ENCODE measurements around the gene CXCL13. TPM values are rescaled to one million over a fixed set of nuclear protein-coding genes. Genes with fewer than 3 reads are reported as not detected.

Gene CXCL13
- total and polyA plus RNA-seq, 2 of the 13 experiments (the other 11 are each of a cell fraction or from before 2014, with no cell fraction given): not detected

DNA sequence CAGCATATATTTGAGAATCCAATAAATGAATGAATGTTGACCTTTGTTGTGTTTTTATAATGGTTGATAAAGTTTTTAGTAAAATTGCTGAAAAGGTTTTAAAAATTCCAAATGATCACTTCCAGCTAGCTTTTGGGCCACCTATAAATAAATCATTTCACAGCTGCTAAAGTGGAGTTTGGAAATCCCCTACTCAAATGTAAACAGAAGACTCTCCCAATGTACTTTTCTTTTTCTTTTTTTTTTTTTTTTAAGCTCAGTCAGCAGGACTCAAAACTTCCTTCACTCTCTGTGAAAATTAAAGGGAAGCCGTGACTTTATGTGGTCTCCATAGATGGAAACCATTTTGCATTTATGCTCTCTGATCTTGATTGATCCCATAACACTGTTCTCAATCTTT lies 45.2 kb downstream of the CXCL13 start:
- in situ Hi-C loops (cut with HindIII; ENCODE audit: extremely low pct_ligation_motif_present, low pct_unique_long_range_greater_than_20kb): no loop called here
- WGBS (ENCODE audit: low lambda C conversion rate): 0% methylated on average over 1 of the region's 1 CpG
- Histone ChIP-seq H4K20me1 (ENCODE audit: insufficient read depth, low read length) (no peaks in the 10 kb centered on the region), H2AFZ (ENCODE audit: low read length) (no peak overlapping the region), H3K27ac (ENCODE audit: extremely low read length, insufficient read depth, low read length) (no peak overlapping the region), H3K9me3 (ENCODE audit: low read length) (peaks cover 8% of the 10 kb centered on the region; the same call in 1 of the 2 replicates), H3K79me2 (ENCODE audit: insufficient read depth, low read length) (no peaks in the 10 kb centered on the region), H3K4me3 (replicated peaks in 1 of 3; ENCODE audit: insufficient read depth in 1 of 3, low read depth in 2 of 3, low read length in 3 of 3) (no peak overlapping the region), H3K4me2 (ENCODE audit: low read depth, low read length) (no peak overlapping the region), H3K9ac (ENCODE audit: insufficient read depth, low read depth, low read length) (no peak overlapping the region), H3K27me3 (ENCODE audit: control insufficient read depth in 1 of 2, insufficient read depth in 2 of 2, low read length in 2 of 2) (no peaks in the 10 kb centered on the region), H3K36me3 (replicated peaks in 1 of 2; ENCODE audit: control insufficient read depth in 1 of 2, insufficient read depth in 2 of 2, low read length in 2 of 2) (no peaks in the 10 kb centered on the region), H3K4me1 (ENCODE audit: insufficient read depth, low read length) (no peaks in the 10 kb centered on the region)
- BruUV-seq (replicated peaks): no TSS peak
- ChIA-PET POLR2A (no interaction called here), CTCF (ENCODE audit: low intra/inter-chr PET ratio, low total read pairs) (no interaction called here)
- no peak for FAIRE-seq
- intact Hi-C loops (cut with micrococcal nuclease; ENCODE audit: unreplicated experiment): no loop called here
- no peak for DNase-seq (ENCODE audit: low spot score)
- no peak for ATAC-seq
- TF ChIP-seq NFE2L2 (IDR thresholded peaks at IDR 0.05; ENCODE audit: low read length): no peak
- TF ChIP-seq ZNF468 (CRISPR knock-in tag; IDR thresholded peaks at IDR 0.05): no peak
- no peak for TF ChIP-seq ZNF296 (CRISPR knock-in tag; conservative IDR thresholded peaks at IDR 0.05)
- TF ChIP-seq RBAK (CRISPR knock-in tag; IDR thresholded peaks at IDR 0.05): no peak
- no peak for TF ChIP-seq HMG20A (CRISPR knock-in tag; IDR thresholded peaks at IDR 0.05; ENCODE audit: borderline replicate concordance)
- TF ChIP-seq, protein P1, sequence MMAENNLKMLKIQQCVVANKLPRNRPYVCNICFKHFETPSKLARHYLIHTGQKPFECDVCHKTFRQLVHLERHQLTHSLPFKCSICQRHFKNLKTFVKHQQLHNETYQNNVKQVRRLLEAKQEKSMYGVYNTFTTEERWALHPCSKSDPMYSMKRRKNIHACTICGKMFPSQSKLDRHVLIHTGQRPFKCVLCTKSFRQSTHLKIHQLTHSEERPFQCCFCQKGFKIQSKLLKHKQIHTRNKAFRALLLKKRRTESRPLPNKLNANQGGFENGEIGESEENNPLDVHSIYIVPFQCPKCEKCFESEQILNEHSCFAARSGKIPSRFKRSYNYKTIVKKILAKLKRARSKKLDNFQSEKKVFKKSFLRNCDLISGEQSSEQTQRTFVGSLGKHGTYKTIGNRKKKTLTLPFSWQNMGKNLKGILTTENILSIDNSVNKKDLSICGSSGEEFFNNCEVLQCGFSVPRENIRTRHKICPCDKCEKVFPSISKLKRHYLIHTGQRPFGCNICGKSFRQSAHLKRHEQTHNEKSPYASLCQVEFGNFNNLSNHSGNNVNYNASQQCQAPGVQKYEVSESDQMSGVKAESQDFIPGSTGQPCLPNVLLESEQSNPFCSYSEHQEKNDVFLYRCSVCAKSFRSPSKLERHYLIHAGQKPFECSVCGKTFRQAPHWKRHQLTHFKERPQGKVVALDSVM (CRISPR knock-in tag; IDR thresholded peaks at IDR 0.05): no peak
- TF ChIP-seq, protein P2, sequence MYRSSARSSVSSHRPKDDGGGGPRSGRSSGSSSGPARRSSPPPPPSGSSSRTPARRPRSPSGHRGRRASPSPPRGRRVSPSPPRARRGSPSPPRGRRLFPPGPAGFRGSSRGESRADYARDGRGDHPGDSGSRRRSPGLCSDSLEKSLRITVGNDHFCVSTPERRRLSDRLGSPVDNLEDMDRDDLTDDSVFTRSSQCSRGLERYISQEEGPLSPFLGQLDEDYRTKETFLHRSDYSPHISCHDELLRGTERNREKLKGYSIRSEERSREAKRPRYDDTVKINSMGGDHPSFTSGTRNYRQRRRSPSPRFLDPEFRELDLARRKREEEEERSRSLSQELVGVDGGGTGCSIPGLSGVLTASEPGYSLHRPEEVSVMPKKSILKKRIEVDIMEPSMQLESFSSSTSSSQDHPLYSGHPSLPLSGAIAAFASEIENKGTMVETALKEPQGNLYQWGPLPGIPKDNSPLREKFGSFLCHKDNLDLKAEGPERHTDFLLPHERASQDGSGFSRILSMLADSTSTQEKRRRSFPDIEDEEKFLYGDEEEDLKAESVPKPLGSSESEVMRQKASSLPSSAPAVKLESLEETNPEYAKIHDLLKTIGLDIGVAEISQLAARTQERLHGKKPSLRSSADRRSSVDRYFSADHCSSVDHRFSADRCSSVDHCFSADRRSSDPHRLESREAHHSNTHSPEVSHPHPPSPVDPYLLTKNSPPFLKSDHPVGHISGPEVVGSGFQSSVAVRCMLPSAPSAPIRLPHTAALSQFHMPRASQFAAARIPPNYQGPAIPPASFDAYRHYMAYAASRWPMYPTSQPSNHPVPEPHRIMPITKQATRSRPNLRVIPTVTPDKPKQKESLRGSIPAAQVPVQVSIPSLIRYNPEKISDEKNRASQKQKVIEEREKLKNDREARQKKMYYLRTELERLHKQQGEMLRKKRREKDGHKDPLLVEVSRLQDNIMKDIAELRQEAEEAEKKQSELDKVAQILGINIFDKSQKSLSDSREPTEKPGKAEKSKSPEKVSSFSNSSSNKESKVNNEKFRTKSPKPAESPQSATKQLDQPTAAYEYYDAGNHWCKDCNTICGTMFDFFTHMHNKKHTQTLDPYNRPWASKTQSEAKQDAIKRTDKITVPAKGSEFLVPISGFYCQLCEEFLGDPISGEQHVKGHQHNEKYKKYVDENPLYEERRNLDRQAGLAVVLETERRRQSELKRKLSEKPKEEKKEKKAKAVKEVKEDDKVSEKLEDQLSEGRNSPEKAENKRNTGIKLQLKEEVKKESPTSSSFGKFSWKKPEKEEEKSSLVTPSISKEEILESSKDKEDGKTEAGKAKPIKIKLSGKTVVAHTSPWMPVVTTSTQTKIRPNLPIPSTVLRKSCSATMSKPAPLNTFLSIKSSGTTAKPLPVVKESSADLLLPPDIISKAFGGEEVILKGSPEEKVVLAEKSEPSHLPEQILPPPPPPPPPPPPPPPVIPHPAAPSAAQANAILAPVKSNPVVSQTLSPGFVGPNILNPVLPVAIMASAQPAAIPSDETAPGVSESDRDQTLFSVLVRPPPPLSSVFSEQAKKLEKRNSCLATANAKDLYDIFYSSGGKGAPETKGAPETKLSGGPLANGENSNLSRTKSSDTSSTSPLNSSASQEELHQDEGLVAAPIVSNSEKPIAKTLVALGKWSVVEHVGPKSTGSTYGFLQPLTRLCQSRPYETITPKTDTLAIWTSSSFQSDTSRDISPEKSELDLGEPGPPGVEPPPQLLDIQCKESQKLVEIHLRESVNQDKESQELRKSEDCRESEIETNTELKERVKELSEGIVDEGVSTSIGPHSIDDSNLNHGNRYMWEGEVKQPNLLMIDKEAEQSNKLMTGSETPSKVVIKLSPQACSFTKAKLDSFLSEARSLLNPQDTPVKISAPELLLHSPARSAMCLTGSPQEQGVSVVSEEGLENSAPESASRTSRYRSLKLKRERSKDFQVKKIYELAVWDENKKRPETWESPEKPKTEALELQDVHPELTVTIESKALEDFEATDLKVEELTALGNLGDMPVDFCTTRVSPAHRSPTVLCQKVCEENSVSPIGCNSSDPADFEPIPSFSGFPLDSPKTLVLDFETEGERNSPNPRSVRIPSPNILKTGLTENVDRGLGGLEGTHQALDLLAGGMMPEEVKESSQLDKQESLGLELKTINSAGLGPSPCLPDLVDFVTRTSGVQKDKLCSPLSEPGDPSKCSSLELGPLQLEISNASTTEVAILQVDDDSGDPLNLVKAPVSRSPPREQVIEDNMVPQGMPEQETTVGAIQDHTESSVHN (CRISPR knock-in tag; IDR thresholded peaks at IDR 0.05): no peak
- TF ChIP-seq, protein P3, sequence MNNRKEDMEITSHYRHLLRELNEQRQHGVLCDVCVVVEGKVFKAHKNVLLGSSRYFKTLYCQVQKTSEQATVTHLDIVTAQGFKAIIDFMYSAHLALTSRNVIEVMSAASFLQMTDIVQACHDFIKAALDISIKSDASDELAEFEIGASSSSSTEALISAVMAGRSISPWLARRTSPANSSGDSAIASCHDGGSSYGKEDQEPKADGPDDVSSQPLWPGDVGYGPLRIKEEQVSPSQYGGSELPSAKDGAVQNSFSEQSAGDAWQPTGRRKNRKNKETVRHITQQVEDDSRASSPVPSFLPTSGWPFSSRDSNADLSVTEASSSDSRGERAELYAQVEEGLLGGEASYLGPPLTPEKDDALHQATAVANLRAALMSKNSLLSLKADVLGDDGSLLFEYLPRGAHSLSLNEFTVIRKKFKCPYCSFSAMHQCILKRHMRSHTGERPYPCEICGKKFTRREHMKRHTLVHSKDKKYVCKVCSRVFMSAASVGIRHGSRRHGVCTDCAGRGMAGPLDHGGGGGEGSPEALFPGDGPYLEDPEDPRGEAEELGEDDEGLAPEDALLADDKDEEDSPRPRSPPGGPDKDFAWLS (CRISPR knock-in tag; IDR thresholded peaks at IDR 0.05; ENCODE audit: borderline replicate concordance): no peak
- no peak for TF ChIP-seq STAG1 (CRISPR knock-in tag; IDR thresholded peaks at IDR 0.05)
- TF ChIP-seq, protein P4, sequence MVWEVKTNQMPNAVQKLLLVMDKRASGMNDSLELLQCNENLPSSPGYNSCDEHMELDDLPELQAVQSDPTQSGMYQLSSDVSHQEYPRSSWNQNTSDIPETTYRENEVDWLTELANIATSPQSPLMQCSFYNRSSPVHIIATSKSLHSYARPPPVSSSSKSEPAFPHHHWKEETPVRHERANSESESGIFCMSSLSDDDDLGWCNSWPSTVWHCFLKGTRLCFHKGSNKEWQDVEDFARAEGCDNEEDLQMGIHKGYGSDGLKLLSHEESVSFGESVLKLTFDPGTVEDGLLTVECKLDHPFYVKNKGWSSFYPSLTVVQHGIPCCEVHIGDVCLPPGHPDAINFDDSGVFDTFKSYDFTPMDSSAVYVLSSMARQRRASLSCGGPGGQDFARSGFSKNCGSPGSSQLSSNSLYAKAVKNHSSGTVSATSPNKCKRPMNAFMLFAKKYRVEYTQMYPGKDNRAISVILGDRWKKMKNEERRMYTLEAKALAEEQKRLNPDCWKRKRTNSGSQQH (CRISPR knock-in tag; IDR thresholded peaks at IDR 0.05; ENCODE audit: low read depth): no peak
- no peak for TF ChIP-seq CHD4 (IDR thresholded peaks at IDR 0.05; ENCODE audit: borderline replicate concordance, low read length)
- no peak for TF ChIP-seq ISL2 (CRISPR knock-in tag; IDR thresholded peaks at IDR 0.05)
